SK-N-MC (cell line): ENCODE data around the gene ZNF346.

ENCODE experiments used
- DNase-seq: peaks from one replicate; pipeline ENCODE4 v3.0.0-alpha.2; 2011; ENCODE audit warnings: low read depth, low spot score
- H3K27ac ChIP-seq: fragments of 200-600 bp; sonication (generic); 2 replicates; pipeline ENCODE4 v1.5.1; 2016; ENCODE audit warnings: mixed run types
- H3K36me3 ChIP-seq: fragments of 200-600 bp; sonication (generic); 2 replicates; pipeline ENCODE4 v1.6.1; 2017; ENCODE audit warnings: antibody characterized with exemption, low read length, mixed read lengths; ENCODE audit not compliant: insufficient read depth
- H3K4me3 ChIP-seq: fragments of 200-600 bp; sonication (generic); 2 replicates; pipeline ENCODE4 v1.5.1; 2016
- H3K9ac ChIP-seq: fragments of 200-600 bp; sonication (generic); 2 replicates; pipeline ENCODE4 v1.8.0; 2017; ENCODE audit warnings: mixed run types, mixed read lengths; ENCODE audit not compliant: insufficient read length
- H3K9me3 ChIP-seq: fragments of 200-600 bp; sonication (generic); 2 replicates; pipeline ENCODE4 v1.6.1; 2017; ENCODE audit warnings: low read depth, mild to moderate bottlenecking, antibody characterized with exemption, low read length, moderate library complexity, mixed read lengths
- EZH2 ChIP-seq: fragments of 200-600 bp; sonication (generic); IDR thresholded peaks from one replicate; pipeline ENCODE4 v1.6.1; 2017; ENCODE audit warnings: antibody characterized with exemption
- FOXP2 ChIP-seq: optimal IDR thresholded peaks from 2 replicates; pipeline ENCODE3; 2011; ENCODE audit warnings: mild to moderate bottlenecking, moderate library complexity; ENCODE audit not compliant: insufficient read depth; ENCODE audit errors: extremely low read length, control extremely low read depth
- POLR2AphosphoS5 ChIP-seq: IDR thresholded peaks from 2 replicates; pipeline ENCODE4 v1.6.1; 2012; ENCODE audit warnings: mild to moderate bottlenecking, low read depth, low read length, borderline replicate concordance

The ZNF346 gene

DNA sequence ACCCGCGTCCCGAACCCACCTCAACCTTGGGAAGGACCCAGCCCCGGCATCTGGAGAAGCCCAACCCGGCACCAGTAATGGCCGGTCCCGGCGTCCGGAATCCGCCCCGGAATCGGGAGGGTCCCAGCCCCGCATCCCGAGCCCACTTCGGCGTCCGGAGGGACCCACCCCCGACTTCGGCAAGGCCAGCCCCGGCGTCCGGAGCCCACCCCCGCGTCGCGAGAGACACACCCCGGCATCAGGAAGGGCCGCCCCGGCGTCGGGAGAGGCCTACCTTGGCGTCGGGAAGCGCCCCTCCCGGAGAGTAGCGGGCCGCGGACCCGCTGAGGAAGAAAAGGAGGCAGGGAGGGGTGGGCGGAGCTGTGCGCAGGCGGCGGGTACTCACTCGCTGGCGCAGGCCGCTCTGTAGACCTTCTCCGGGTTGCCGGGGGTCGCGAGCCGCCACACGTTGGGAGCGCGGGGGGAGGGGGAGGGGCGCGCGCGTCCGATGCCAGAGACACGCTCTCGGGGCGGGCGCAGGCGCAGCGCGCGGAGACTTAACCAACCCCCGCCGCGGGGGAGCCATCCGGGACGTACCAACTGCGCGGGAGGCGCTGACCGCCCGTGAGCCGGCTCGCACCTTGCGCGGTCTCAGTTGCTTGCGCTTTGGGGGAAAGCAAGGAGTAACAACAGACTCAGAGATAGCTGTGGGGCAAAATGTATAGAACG is 16.1 kb upstream of the ZNF346 start, which contains the start of gene UIMC1:
TSS of gene UIMC1 (minus strand) at position 515 of the 708 bp plus-strand sequence. CDS start 24,164 bp downstream, outside the sequence.
- TF ChIP-seq EZH2 = no peak
- peak; percentile 36 for TF ChIP-seq FOXP2
- peak; percentile 82 for TF ChIP-seq POLR2AphosphoS5
- peak; percentile 64 for DNase-seq
- Histone ChIP-seq H3K4me3 (peak within 1 kb of the TSS; percentile 97), H3K27ac (peak within 1 kb of the TSS; percentile 58), H3K9ac (peak within 1 kb of the TSS; percentile 93), H3K9me3 (no peaks in the 10 kb centered on the region), H3K36me3 (peaks cover under 1% of the 10 kb centered on the region; the same call in 1 of the 2 replicates)

DNA sequence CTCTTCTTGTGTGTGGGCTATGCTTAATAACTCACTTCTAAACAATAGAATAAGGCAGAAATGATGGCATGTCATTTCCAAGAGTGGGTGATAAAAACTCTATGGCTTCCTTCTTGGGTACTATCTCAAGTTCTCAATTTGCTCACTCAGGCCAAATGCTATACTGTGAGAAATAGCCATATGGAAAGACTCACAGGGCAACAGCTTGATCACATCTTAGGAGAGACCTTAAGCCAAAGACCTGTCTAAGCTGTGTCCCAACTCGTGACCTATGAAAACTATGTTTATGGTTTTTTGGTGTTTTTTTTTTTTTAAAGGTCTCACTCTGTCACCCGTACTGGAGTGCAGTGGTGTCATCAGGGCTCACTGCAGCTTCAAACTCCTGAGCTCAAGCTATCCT is 13.8 kb upstream of the ZNF346 start:
- DNase-seq = no peak
- H3K36me3 ChIP-seq = no peaks in the 10 kb centered on the region
- no peak overlapping the region for H3K27ac ChIP-seq
- no peak overlapping the region for H3K9ac ChIP-seq
- TF ChIP-seq POLR2AphosphoS5 (no peak), EZH2 (no peak), FOXP2 (no peak)
- H3K4me3 ChIP-seq = no peak overlapping the region
- no peaks in the 10 kb centered on the region for H3K9me3 ChIP-seq

DNA sequence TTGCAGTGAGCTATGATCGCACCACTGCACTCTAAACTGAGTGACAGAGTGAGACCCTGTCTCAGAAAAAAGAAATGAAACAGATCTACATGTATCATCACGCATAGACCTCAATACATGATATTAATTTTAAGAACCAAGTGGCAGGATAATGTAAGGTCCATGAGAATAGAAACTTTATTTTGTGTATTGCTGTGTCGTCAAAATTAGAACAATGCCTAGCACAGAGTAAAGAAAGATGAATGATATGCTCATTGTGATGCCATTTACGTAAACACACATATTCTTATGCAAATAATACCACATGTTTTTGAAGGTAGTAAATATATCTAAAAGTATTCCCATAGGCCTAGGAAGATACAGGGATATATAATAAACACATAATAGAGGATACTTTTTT is 12.3 kb upstream of the ZNF346 start:
- no peaks in the 10 kb centered on the region for H3K9me3 ChIP-seq
- no peak for DNase-seq
- H3K36me3 ChIP-seq = no peaks in the 10 kb centered on the region
- no peak overlapping the region for H3K27ac ChIP-seq
- TF ChIP-seq POLR2AphosphoS5 = no peak
- no peak for TF ChIP-seq EZH2
- no peak for TF ChIP-seq FOXP2
- H3K4me3 ChIP-seq = no peak overlapping the region
- H3K9ac ChIP-seq = no peak overlapping the region

DNA sequence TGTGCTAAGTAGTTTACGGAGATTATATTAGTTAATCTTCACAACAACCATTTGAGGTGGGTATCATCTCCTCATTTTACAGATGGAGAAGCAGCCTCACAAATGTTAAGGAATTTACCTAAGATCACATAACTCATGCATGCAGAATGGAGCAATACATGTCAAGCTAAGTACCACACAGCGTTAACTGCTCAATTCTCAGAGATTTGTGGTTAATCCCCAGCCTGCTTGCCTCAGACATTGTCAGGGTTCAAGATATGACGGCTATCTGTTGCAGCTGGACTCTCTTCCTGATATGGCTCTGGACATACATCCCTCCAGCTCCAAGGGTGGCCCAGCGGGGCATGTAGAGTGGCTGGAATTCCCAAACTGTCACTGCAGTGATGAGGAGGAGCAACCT is 7.3 kb upstream of the ZNF346 start:
- H3K36me3 ChIP-seq = no peaks in the 10 kb centered on the region
- no peak overlapping the region for H3K9ac ChIP-seq
- DNase-seq = no peak
- H3K27ac ChIP-seq = no peak overlapping the region
- no peak overlapping the region for H3K4me3 ChIP-seq
- no peaks in the 10 kb centered on the region for H3K9me3 ChIP-seq
- TF ChIP-seq POLR2AphosphoS5 (no peak), FOXP2 (no peak), EZH2 (no peak)

DNA sequence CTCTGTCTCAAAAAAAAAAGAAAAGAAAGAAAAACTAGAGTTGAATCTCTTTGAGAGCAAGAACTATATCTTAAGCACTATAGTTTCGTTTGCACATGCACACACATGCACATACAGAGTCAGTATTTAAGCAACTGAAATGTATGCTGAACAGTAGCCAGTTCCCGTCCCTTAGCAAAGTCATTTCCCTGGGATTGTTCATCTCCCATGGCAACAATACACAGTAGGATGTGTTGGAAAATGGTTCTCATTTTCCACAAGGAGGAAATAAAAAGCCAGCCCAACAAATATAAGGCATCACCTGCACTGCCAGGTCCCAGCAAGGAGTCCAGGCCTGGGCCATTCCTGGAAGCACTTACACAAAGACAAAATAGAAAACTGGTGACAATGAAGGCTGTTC is 4.2 kb upstream of the ZNF346 start:
- no peak overlapping the region for H3K4me3 ChIP-seq
- TF ChIP-seq EZH2 (no peak), FOXP2 (no peak), POLR2AphosphoS5 (no peak)
- DNase-seq = no peak
- H3K36me3 ChIP-seq = no peaks in the 10 kb centered on the region
- H3K9ac ChIP-seq = no peak overlapping the region
- no peak overlapping the region for H3K27ac ChIP-seq
- H3K9me3 ChIP-seq = no peaks in the 10 kb centered on the region

DNA sequence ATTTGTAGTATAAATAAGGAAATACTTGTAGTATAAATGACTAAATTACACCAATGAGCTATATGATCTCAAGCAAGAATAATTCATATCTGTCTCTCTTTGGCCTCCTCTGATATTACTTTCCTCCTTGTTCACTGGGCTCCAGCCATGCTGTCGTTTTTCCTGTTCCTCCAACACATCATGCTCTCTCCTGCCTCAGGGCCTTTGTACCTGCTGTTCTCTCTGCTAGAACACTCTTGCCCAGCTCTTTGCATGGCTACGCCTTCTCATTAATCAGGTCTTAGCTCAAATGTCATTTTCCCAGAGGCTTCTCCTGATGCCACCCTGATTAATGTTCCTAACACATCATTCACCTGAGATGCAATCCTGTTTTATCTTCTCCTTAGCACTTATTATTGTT is 2.5 kb upstream of the ZNF346 start:
- no peak for DNase-seq
- Histone ChIP-seq H3K27ac (no peak overlapping the region), H3K9ac (no peak overlapping the region), H3K4me3 (no peak overlapping the region), H3K36me3 (peaks cover 7% of the 10 kb centered on the region), H3K9me3 (no peaks in the 10 kb centered on the region)
- TF ChIP-seq POLR2AphosphoS5 = no peak

DNA sequence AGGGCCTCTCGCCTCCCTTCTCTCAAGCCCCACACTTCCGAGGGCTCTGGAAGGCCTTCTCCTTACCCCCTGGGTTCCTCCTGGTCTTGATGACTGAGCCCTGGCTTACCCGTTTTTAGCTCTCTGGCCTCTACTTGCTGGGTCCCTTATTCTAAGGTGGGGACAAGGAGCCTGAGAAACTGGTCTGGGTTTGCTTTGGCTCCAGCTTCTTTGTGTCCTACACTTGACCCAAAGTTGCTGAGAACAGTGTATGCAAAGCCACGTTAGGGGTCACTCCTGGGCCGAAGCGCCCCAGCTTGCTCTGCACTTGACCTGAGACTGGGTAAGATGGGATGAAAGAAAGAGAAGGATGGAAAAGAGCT is 788 bp downstream of the ZNF346 start:
- Histone ChIP-seq H3K9me3 (no peaks in the 10 kb centered on the region), H3K36me3 (peaks cover 24% of the 10 kb centered on the region), H3K9ac (peak overlapping the region; percentile 96), H3K4me3 (peak overlapping the region; percentile 97), H3K27ac (peak overlapping the region; percentile 21; the same call in 1 of the 2 replicates)
- no peak for DNase-seq
- TF ChIP-seq POLR2AphosphoS5 = no peak
- TF ChIP-seq FOXP2 = no peak
- no peak for TF ChIP-seq EZH2

DNA sequence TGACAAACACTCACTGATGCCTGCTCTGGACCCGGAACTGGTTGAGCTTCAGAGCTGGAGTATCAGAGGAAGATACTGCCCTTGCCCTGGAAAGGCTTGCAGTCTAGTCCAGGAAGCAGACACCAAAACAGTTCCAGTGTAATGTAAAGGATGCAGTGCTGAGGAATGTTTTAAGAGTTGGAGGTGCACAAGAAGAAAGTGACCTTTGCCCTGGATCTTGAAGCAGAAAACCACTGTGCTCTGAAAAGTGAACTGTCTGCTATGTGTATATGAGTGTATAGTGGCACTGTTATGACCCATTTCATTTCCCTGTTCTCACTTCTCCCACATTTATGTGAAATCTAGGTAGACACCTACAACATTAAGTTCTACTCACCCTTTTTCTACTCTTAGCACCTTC is 2.1 kb downstream of the ZNF346 start:
- Histone ChIP-seq H3K36me3 (peaks cover 33% of the 10 kb centered on the region), H3K27ac (peak overlapping the region; percentile 27; the same call in 1 of the 2 replicates), H3K9me3 (no peaks in the 10 kb centered on the region), H3K9ac (no peak overlapping the region), H3K4me3 (peak overlapping the region; percentile 24)
- DNase-seq = no peak
- TF ChIP-seq FOXP2 (no peak), EZH2 (no peak), POLR2AphosphoS5 (no peak)

DNA sequence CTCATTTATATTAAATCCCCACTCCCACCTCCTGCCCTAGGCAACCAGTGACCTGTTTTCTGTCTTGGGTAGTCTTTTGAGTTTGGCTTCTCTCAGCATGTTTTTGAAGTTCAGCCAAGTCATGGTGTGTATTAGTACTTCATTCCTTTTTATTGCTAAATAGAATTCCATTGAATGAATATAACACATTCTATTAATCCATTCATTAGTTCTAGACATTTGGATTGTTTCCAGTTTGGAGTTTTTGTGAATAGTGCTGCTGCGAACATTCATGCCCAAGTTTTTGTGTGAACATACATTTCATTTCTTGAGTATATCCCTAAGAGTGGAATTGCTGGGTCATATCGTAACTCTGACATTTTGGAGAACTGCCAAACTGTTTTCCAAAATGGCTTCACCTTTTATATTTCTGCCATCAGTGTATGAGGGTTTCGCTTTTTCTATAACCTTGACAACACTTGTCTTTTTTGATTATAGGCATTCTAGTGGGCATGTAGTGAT is 2.7 kb downstream of the ZNF346 start:
- no peak for TF ChIP-seq FOXP2
- TF ChIP-seq EZH2 = no peak
- no peak for TF ChIP-seq POLR2AphosphoS5
- Histone ChIP-seq H3K9ac (no peak overlapping the region), H3K36me3 (peaks cover 39% of the 10 kb centered on the region), H3K9me3 (no peaks in the 10 kb centered on the region), H3K4me3 (peak overlapping the region; percentile 24; the same call in 1 of the 2 replicates), H3K27ac (peak overlapping the region; percentile 27; the same call in 1 of the 2 replicates)
- DNase-seq = no peak
